Keratinocyte (primary cell): ENCODE measurements around the gene ZNF185.

ENCODE experiments used
- CTCF ChIP-seq, 3 experiments: IDR thresholded peaks in 1 of 3; conservative IDR thresholded peaks in 1 of 3; optimal IDR thresholded peaks in 1 of 3; 2 replicates in 2 of 3; 3 replicates in 1 of 3; pipeline versions ENCODE3 to v1.5.1; 2011; ENCODE audit warnings: low read length in 3 of 3, mild to moderate bottlenecking in 3 of 3, moderate library complexity in 2 of 3, control low read depth in 1 of 3, inconsistent platforms in 1 of 3; ENCODE audit not compliant: insufficient read depth in 2 of 3; ENCODE audit errors: extremely low read depth in 1 of 3
- EZH2 ChIP-seq: IDR thresholded peaks from one replicate; pipeline ENCODE4 v1.6.1; 2012; ENCODE audit warnings: inconsistent platforms, mild to moderate bottlenecking, low read length, moderate library complexity

DNA sequence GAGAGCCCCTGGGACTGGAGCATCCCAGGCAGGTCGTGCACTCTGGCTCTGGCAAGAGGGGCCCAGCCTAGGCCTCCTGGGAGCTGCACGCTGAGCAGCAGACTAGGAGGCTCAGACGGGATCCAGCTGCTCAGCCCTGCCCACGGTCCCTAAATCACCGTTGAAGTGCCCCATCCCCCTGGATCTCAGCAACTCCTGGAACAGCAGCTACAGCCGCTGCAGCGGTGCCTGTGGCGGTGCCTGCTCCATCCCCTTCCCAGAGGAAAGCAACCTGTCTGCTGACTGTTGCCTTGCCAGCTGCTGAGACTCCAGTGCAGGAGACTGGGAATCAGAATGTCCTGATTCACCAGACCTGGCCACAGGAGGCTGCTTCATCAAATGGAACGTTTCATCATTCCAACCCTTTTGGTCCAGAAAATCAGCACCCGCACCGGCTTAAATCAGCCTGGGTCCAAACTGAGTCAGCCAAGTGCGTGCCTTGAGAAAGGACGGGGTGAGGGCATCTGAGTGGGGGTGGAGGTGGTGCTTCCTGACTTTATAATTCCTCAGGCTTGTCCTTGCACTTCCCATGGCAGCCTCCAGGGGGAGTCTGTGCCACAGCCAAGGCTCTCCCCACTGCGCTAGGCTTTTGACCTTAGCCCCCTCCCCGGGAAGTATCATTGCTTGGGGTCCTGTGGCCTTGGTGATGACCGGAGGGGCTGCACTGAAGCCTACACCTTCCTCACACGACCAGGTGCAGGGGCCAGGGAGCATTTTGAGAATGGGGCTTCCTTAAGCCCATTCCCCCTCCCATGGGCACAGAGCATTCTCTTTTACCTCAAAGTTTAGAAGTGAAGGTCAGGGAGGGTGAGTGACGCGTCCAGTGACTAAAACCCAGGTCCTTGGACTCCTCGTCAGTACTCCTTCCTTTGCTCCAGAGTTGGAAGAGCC is 6.5 kb downstream of the ZNF185 start:
- TF ChIP-seq CTCF (optimal IDR thresholded peaks at IDR 0.05 in 1 of 3, IDR thresholded peaks at IDR 0.05 in 1 of 3, conservative IDR thresholded peaks at IDR 0.05 in 1 of 3; ENCODE audit: extremely low read depth in 1 of 3, insufficient read depth in 2 of 3, low read length in 3 of 3): peak in 2 of 3 experiments; percentile 77 to 81
- no peak for TF ChIP-seq EZH2
